ENCODE results near the gene LY6G5C. TPM values are rescaled to one million over a fixed set of nuclear protein-coding genes. Genes with fewer than 3 reads are reported as not detected.
A peak's percentile ranks its signal among the peaks of the same experiment; 100 is the strongest.

The LY6G5C gene
- total and polyA plus RNA-seq, 2 of the 13 experiments (the other 11 are each of a cell fraction or from before 2014, with no cell fraction given), result 0.33 to 0.55 TPM

DNA sequence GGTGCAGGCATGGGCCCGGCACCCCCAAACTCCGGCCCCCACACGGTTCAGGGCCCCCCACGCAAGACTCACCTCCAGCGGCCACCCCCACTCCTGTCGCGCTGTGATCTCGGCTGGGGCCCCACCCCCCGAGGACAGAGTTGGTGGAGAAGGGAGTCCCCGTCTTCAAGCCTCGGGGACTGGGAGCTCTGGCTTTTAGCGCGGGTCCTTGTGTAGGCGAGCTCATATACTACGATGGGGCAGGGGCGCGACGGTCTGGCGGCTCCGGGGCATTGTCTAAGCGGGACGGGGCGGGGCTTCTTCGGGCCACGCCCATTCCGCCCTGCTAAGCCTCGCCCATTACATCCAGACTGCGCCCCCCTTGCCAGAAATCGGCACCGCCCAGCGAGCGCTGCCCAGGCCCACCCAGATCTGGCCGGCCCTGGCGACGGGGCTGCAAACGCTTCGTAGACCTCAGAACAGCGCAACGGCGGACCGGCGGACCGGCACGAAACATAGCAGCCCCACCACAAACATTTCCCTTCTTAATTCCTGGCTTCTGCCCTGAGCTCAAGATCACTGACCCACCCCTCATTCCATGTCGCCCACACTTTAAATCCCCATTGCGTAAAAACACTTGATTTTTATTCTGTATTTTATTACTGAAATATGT is 49.2 kb upstream of the LY6G5C start (continued):
- TF ChIP-seq AFF4 (CRISPR knock-in tag; IDR thresholded peaks at IDR 0.05) (no peak; the same call in 1 of the 2 replicates), HOXD1 (CRISPR knock-in tag; IDR thresholded peaks at IDR 0.05) (no peak), SNRNP70 (IDR thresholded peaks at IDR 0.05; ENCODE audit: low read depth, low read length) (peak; percentile 82; the same call in 1 of the 2 replicates), KDM1A (CRISPR knock-in tag; IDR thresholded peaks at IDR 0.05) (no peak), REXO4 (CRISPR knock-in tag; IDR thresholded peaks at IDR 0.05; ENCODE audit: borderline replicate concordance) (no peak), HNF1A (IDR thresholded peaks at IDR 0.05; ENCODE audit: low read depth) (no peak), HNF1A (CRISPR knock-in tag; IDR thresholded peaks at IDR 0.05; ENCODE audit: borderline replicate concordance) (no peak), TFAP4 (IDR thresholded peaks at IDR 0.05; ENCODE audit: borderline replicate concordance, low read depth) (no peak), NKX3-1 (CRISPR knock-in tag; IDR thresholded peaks at IDR 0.05) (no peak)
- TF ChIP-seq, protein P1, sequence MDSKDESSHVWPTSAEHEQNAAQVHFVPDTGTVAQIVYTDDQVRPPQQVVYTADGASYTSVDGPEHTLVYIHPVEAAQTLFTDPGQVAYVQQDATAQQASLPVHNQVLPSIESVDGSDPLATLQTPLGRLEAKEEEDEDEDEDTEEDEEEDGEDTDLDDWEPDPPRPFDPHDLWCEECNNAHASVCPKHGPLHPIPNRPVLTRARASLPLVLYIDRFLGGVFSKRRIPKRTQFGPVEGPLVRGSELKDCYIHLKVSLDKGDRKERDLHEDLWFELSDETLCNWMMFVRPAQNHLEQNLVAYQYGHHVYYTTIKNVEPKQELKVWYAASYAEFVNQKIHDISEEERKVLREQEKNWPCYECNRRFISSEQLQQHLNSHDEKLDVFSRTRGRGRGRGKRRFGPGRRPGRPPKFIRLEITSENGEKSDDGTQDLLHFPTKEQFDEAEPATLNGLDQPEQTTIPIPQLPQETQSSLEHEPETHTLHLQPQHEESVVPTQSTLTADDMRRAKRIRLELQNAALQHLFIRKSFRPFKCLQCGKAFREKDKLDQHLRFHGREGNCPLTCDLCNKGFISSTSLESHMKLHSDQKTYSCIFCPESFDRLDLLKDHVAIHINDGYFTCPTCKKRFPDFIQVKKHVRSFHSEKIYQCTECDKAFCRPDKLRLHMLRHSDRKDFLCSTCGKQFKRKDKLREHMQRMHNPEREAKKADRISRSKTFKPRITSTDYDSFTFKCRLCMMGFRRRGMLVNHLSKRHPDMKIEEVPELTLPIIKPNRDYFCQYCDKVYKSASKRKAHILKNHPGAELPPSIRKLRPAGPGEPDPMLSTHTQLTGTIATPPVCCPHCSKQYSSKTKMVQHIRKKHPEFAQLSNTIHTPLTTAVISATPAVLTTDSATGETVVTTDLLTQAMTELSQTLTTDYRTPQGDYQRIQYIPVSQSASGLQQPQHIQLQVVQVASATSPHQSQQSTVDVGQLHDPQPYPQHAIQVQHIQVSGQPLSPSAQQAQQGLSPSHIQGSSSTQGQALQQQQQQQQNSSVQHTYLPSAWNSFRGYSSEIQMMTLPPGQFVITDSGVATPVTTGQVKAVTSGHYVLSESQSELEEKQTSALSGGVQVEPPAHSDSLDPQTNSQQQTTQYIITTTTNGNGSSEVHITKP (CRISPR knock-in tag; IDR thresholded peaks at IDR 0.05; ENCODE audit: low read depth), result peak; percentile 69; the same call in 1 of the 2 replicates
- TF ChIP-seq, protein P2, sequence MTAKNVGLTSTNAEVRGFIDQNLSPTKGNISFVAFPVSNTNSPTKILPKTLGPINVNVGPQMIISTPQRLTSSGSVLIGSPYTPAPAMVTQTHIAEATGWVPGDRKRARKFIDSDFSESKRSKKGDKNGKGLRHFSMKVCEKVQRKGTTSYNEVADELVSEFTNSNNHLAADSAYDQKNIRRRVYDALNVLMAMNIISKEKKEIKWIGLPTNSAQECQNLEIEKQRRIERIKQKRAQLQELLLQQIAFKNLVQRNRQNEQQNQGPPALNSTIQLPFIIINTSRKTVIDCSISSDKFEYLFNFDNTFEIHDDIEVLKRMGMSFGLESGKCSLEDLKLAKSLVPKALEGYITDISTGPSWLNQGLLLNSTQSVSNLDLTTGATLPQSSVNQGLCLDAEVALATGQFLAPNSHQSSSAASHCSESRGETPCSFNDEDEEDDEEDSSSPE (CRISPR knock-in tag; IDR thresholded peaks at IDR 0.05), result no peak
- TF ChIP-seq, protein P3, sequence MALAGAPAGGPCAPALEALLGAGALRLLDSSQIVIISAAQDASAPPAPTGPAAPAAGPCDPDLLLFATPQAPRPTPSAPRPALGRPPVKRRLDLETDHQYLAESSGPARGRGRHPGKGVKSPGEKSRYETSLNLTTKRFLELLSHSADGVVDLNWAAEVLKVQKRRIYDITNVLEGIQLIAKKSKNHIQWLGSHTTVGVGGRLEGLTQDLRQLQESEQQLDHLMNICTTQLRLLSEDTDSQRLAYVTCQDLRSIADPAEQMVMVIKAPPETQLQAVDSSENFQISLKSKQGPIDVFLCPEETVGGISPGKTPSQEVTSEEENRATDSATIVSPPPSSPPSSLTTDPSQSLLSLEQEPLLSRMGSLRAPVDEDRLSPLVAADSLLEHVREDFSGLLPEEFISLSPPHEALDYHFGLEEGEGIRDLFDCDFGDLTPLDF (CRISPR knock-in tag; IDR thresholded peaks at IDR 0.05), result no peak; the same call in 1 of the 2 replicates
- TF ChIP-seq, protein P4, sequence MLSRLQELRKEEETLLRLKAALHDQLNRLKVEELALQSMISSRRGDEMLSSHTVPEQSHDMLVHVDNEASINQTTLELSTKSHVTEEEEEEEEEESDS (CRISPR knock-in tag; IDR thresholded peaks at IDR 0.05; ENCODE audit: borderline replicate concordance), result no peak; the same call in 1 of the 2 replicates
